ENCODE measurements around the gene FBXL3. TPM values are rescaled to one million over a fixed set of nuclear protein-coding genes. Genes with fewer than 3 reads are reported as not detected.

FBXL3 gene, protein sequence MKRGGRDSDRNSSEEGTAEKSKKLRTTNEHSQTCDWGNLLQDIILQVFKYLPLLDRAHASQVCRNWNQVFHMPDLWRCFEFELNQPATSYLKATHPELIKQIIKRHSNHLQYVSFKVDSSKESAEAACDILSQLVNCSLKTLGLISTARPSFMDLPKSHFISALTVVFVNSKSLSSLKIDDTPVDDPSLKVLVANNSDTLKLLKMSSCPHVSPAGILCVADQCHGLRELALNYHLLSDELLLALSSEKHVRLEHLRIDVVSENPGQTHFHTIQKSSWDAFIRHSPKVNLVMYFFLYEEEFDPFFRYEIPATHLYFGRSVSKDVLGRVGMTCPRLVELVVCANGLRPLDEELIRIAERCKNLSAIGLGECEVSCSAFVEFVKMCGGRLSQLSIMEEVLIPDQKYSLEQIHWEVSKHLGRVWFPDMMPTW
- total RNA-seq (2021; fragmentation: NEBNext Ultra II Directional; extraction: Animal tissue kit (Norgen Biotek cat#: 25700)) (14.9 and 15.5 TPM in 2 replicates), polyA plus RNA-seq (2011; rRNA removed) (4.2 and 4.9 TPM in 2 replicates), polyA minus RNA-seq (2011; rRNA and poly(A)+ RNA removed) (11.5 and 15.0 TPM in 2 replicates)
- 5.4 TPM for polyA plus RNA-seq (2011; cell fraction: cytosol; rRNA removed)
- 4.9 TPM for polyA plus RNA-seq (2011; cell fraction: nucleus; rRNA removed)
- 4.0 to 8.0 TPM (median 6.3 TPM) in 4 replicates for polyA plus RNA-seq (2012, experiment 1 of 2)
- 0.59 TPM for polyA plus RNA-seq (2012, experiment 2 of 2)
- 6.9 TPM for polyA plus RNA-seq (2013, experiment 1 of 2)
- polyA plus RNA-seq (2013, experiment 2 of 2): 6.6 TPM
- 9.3 TPM for polyA minus RNA-seq (2011; cell fraction: cytosol; rRNA and poly(A)+ RNA removed)
- polyA minus RNA-seq (2011; cell fraction: nucleus; rRNA and poly(A)+ RNA removed): 19.3 TPM
- long read RNA-seq, experiment 1, transcript FBXL3-201 (5 exons, 3,503 nt): major isoform, 5 of 18 reads
- long read RNA-seq, experiment 1, partial matches to known transcripts: 2 of 18 reads
- long read RNA-seq, experiment 1, other reads (novel, unspliced or antisense): 11 of 18 reads
- long read RNA-seq, experiment 2, partial matches to known transcripts: 0 of 5 reads
- long read RNA-seq, experiment 2, other reads (novel, unspliced or antisense): 5 of 5 reads

GRCh38 chr13:77026861-77027621, at the start of gene FBXL3:
Gene FBXL3, minus strand, starts transcription at chr13:77027159. Its CDS starts 5,299 bp downstream, at chr13:77021860.
- H3K27me3 ChIP-seq (replicated peaks in 1 of 4; ENCODE audit: control insufficient read depth in 3 of 4, extremely low read depth in 1 of 4, insufficient read depth in 3 of 4, low read length in 3 of 4): no peaks in the 10 kb centered on the region
- no peak within 1 kb of the TSS for H3K14ac ChIP-seq (ENCODE audit: insufficient read length)
- POLR2A ChIA-PET (ENCODE audit: partially characterized antibody): interaction anchor here (0.6 to 2.0 kb wide), 10 partner anchors 8 to 141 kb away, joined by 3 to 7 read pairs (median 4); partner anchors contain the start of genes CLN5 and KCTD12
- no peak within 1 kb of the TSS for H3K56ac ChIP-seq (replicated peaks; ENCODE audit: insufficient read length, low read depth, low read length)
- H3K4me2 ChIP-seq (ENCODE audit: insufficient read depth in 1 of 2, low read depth in 2 of 2, low read length in 2 of 2): peak within 1 kb of the TSS; percentile 84 to 95
- H2BK5ac ChIP-seq (ENCODE audit: low read depth, low read length): no peak within 1 kb of the TSS; the same call in 1 of the 2 replicates
- peak; percentile 60 to 84 for DNase-seq (ENCODE audit: low read depth in 1 of 2, low spot score in 2 of 2)
- no peak within 1 kb of the TSS for H2BK15ac ChIP-seq (ENCODE audit: low read length)
- peak within 1 kb of the TSS; percentile 79; the same call in 1 of the 2 replicates for H3K27ac ChIP-seq (ENCODE audit: low read depth, low read length)
- peak within 1 kb of the TSS; percentile 99; the same call in 1 of the 2 replicates for H4K8ac ChIP-seq (ENCODE audit: extremely low read depth, insufficient read depth, low read length)
- no peak within 1 kb of the TSS for H2BK120ac ChIP-seq (replicated peaks; ENCODE audit: low read depth, low read length)
- H3K23ac ChIP-seq (ENCODE audit: insufficient read length): no peak within 1 kb of the TSS
- H3K4me1 ChIP-seq (replicated peaks in 1 of 4; ENCODE audit: control insufficient read depth in 3 of 4, insufficient read depth in 4 of 4, low read length in 3 of 4): peaks cover 1 to 5% (median 3%) of the 10 kb centered on the region in 4 experiments; a peak in 3 of 7 replicates
- H2BK12ac ChIP-seq (ENCODE audit: low read depth, low read length): no peak within 1 kb of the TSS
- 2% methylated on average over 50 of the region's 74 CpGs; no CpG with 5 or more reads in 1 of the 2 experiments for WGBS, 2 experiments (ENCODE audit: extremely low coverage in 1 of 2, insufficient coverage in 1 of 2, insufficient read length in 1 of 2, insufficient replicate concordance in 2 of 2, low coverage in 1 of 2, low lambda C conversion rate in 2 of 2, missing lambda C conversion rate in 1 of 2)
- H3K79me1 ChIP-seq (ENCODE audit: low read depth, low read length): no peaks in the 10 kb centered on the region
- CTCF ChIA-PET (ENCODE audit: partially characterized antibody): interaction anchor here (1.3 to 1.4 kb wide), 3 partner anchors 9 to 29 kb away, joined by 4 read pairs; no protein-coding TSS in a partner anchor
- peaks cover 5% of the 10 kb centered on the region for H3K23me2 ChIP-seq (ENCODE audit: low read depth, low read length)
- peaks cover 0 to 43% of the 10 kb centered on the region in 2 experiments; a peak in 3 of 4 replicates for H3K79me2 ChIP-seq (ENCODE audit: control insufficient read depth in 1 of 2, insufficient read depth in 2 of 2, low read length in 2 of 2)
- H2BK20ac ChIP-seq (ENCODE audit: low read length): no peak within 1 kb of the TSS
- H3K18ac ChIP-seq (ENCODE audit: extremely low read depth, low read length): no peak within 1 kb of the TSS
- peak within 1 kb of the TSS; percentile 94 for H4K5ac ChIP-seq (ENCODE audit: insufficient read length, low read depth, low read length)
- H3K4me3 ChIP-seq (ENCODE audit: extremely low read depth in 1 of 4, insufficient read depth in 2 of 4, low read depth in 3 of 4, low read length in 4 of 4): peak within 1 kb of the TSS; percentile 67 to 99 (median 82)
- peak within 1 kb of the TSS; percentile 72 to 90 (median 82) for H3K9ac ChIP-seq (replicated peaks in 1 of 4; ENCODE audit: extremely low read depth in 1 of 4, low read depth in 3 of 4, low read length in 3 of 4)
- peak within 1 kb of the TSS; percentile 81 for H2AFZ ChIP-seq (ENCODE audit: low read length)
- no peak within 1 kb of the TSS for H2AK5ac ChIP-seq (ENCODE audit: low read depth, low read length)
- no peaks in the 10 kb centered on the region for H3K36me3 ChIP-seq (ENCODE audit: control insufficient read depth in 2 of 4, insufficient read depth in 4 of 4, low read length in 3 of 4)
- peaks cover 0 to 6% of the 10 kb centered on the region in 2 experiments for H4K20me1 ChIP-seq (replicated peaks in 1 of 2; ENCODE audit: control insufficient read depth in 1 of 2, insufficient read depth in 2 of 2, low read length in 2 of 2)
- no peak within 1 kb of the TSS for H3K4ac ChIP-seq (replicated peaks; ENCODE audit: insufficient read length, low read depth, low read length)
- no peaks in the 10 kb centered on the region for H3K9me3 ChIP-seq (ENCODE audit: insufficient read depth in 2 of 2, low read depth in 1 of 2, low read length in 1 of 2)
- peak within 1 kb of the TSS; percentile 69 for H4K91ac ChIP-seq (replicated peaks; ENCODE audit: insufficient read length, low read length)
- no peak for FAIRE-seq
- TF ChIP-seq SP1 (IDR thresholded peaks at IDR 0.05; ENCODE audit: low read depth, low read length) (peak; percentile 44; the same call in 1 of the 2 replicates), PHF8 (conservative IDR thresholded peaks at IDR 0.05; ENCODE audit: low read depth, low read length) (peak; percentile 94), HDAC6 (IDR thresholded peaks at IDR 0.05; ENCODE audit: low read depth, low read length) (no peak), RBBP5 (IDR thresholded peaks at IDR 0.05; ENCODE audit: borderline replicate concordance, low read depth, low read length) (peak; percentile 81; the same call in 1 of the 2 replicates), POLR2AphosphoS5 (IDR thresholded peaks at IDR 0.05; ENCODE audit: low read depth, low read length) (peak; percentile 49; the same call in 1 of the 2 replicates), NANOG (IDR thresholded peaks at IDR 0.05; ENCODE audit: insufficient read depth, low read depth, low read length, poor library complexity, severe bottlenecking) (peak; percentile 11)
